AG10803 (cell line): ENCODE results near the gene COL26A1.
A peak's percentile ranks its signal among the peaks of the same experiment; 100 is the strongest.

Experiments used
- DNase-seq: peaks from one replicate; pipeline ENCODE4 v3.0.0; 2010; ENCODE audit warnings: low read depth
- H3K4me3 ChIP-seq: 2 replicates; pipeline ENCODE4 v1.5.1; 2011; ENCODE audit warnings: mild to moderate bottlenecking, low read length, control low read depth
- CTCF ChIP-seq: conservative IDR thresholded peaks from 2 replicates; pipeline ENCODE4 v1.5.1; 2011; ENCODE audit warnings: mild to moderate bottlenecking, low read length, control low read depth, inconsistent platforms

Gene COL26A1

GRCh38 chr7:101357433-101357832 lies 5.2 kb upstream of the COL26A1 start:
- DNase-seq: no peak
- no peak overlapping the region for H3K4me3 ChIP-seq
- TF ChIP-seq CTCF: no peak

DNA sequence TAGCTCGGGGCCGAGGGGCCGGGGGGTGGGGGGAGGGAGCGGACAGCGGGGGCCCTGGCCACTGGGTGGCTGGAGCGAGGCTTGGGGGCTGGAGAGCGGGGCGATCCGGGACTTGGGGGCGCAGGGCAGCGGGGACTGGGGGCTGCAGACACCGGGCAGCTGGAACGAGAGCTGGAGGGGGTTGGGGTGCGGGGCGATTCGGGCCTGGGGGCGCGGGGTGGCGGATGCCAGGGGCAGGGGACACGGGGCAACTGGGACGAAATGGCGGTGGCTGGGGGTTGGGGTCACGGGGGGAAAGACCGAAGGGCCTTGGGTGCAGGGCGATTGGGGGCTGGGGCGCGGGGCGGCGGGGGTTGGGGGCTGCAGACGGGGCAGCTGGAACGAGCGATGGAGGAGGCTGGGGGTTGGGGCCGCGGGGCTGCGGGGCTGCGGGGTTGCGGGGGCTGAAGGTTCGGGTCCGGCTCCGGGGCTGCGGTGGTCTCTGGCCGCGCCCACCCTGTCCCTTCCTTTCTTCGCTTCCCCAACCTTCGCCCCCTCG lies 590 bp downstream of the COL26A1 start:
- H3K4me3 ChIP-seq: no peak overlapping the region
- DNase-seq: no peak
- no peak for TF ChIP-seq CTCF

GRCh38 chr7:101363734-101364374 lies 1.2 kb downstream of the COL26A1 start:
- no peak overlapping the region for H3K4me3 ChIP-seq
- peak; percentile 60 for TF ChIP-seq CTCF
- peak; percentile 71 for DNase-seq

DNA sequence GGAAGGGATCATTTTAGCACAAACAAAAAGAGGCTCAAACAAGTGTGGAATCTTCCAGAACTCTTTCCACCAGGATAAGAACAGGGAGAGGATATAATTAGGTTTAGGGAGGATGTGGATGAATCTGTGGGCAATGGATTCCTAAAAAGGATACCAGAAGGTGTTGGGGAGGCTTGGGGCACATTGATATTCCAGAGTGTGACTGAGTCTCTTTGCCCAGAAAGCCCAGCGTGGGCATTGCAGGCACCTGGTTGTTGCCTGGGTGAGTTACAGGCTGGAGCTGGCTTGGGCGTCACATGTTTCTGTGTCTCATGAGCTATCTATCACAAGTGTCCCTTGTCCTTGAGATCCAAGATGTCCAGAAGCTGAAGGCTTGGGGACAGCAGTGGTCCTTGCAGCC lies 3.3 kb downstream of the COL26A1 start:
- no peak for TF ChIP-seq CTCF
- DNase-seq: no peak
- no peak overlapping the region for H3K4me3 ChIP-seq

DNA sequence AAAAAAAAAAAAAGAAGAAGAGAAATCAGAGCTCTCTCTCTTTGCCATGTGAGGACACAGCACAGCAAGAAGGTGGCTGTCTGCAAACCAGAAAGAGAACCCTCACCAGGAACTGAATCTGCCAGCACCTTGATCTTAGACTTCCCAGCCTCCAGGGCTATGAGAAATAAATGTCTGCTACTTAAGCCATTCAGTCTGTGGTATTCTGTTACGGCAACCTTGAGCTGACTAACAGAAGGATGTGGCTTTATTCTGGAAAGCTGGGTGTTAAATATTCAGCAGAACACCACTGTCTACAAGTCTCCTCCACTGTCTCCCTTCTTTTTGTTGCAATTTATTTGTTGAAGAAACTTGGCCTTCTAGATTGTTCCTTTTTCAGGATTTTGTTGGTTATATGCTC lies 5.0 kb downstream of the COL26A1 start:
- H3K4me3 ChIP-seq: no peak overlapping the region
- DNase-seq: no peak
- no peak for TF ChIP-seq CTCF

DNA sequence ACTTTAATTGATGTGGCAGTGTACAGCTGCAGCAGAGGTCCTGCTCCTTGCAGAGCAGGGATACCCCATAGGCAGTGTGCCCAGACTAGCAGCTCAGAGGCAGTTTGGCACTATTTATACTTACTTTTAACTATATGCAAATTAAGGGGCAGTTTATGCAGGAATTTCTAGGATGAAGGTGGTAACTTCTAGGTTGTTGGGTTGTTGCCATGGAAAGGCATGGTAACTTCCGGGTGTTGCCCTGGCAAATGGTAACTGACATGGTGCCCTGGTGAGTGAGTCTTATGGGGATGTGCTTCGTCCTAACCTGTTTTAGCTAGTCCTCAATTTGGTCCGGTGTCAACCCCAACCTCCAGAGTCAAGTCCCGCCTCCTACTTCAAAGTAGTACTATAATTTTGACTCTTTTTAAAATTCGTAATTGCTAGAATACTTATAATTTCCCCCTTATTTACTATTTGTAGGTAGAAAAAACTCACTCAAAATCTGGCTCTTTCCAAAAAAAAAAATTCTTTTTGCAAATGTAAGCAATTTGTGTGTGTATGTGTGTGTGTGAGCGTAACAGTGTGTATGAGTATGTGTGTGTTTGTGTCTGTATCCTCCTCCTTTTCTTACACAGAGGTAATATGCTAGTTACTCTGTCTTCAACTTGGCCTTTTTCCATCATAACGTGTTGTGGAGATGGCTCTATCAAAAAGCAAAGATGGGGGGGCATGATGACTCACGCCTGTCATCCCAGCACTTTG lies 5.9 kb downstream of the COL26A1 start:
- no peak overlapping the region for H3K4me3 ChIP-seq
- no peak for DNase-seq
- TF ChIP-seq CTCF: no peak

GRCh38 chr7:101370836-101371235 lies 8.2 kb downstream of the COL26A1 start:
- no peak for DNase-seq
- no peak for TF ChIP-seq CTCF

More at GRCh38 chr7:101370836-101371235, 8.2 kb downstream of the COL26A1 start:
- H3K4me3 ChIP-seq: no peak overlapping the region
